ENCODE data around the gene PPM1F. TPM values are rescaled to one million over a fixed set of nuclear protein-coding genes. Genes with fewer than 3 reads are reported as not detected.

PPM1F gene
- total RNA-seq, 1 experiment from 2014 or later: 19.0 TPM

- H3K4me1 Mint-ChIP-seq (ENCODE audit: low read depth, unreplicated experiment): peaks cover 31% of the 10 kb centered on the region
- peak overlapping the region; percentile 36 for H3K27ac Mint-ChIP-seq (ENCODE audit: unreplicated experiment)
- CTCF ChIA-PET: no interaction called here
- H3K4me3 Mint-ChIP-seq (ENCODE audit: low read depth, unreplicated experiment): no peak overlapping the region
- H3K9me3 Mint-ChIP-seq (ENCODE audit: low read depth, unreplicated experiment): no peaks in the 10 kb centered on the region
- H3K27me3 Mint-ChIP-seq (ENCODE audit: unreplicated experiment): no peaks in the 10 kb centered on the region
- intact Hi-C loops (cut with micrococcal nuclease; ENCODE audit: unreplicated experiment): loop anchor here (2.0 kb wide), 1 partner anchor 227 kb away; no protein-coding TSS in a partner anchor
- TF ChIP-seq CTCF (IDR thresholded peaks at IDR 0.05; ENCODE audit: unreplicated experiment): no peak
- no TSS peak for BruUV-seq (replicated peaks)
- peaks cover 34% of the 10 kb centered on the region for H3K36me3 Mint-ChIP-seq (ENCODE audit: insufficient read depth, unreplicated experiment)
- no peak for DNase-seq
These were observed 13.2 kb downstream of the PPM1F start for GRCh38 chr22:21939461-21939913.

- Mint-ChIP-seq H3K27me3 (ENCODE audit: unreplicated experiment) (no peaks in the 10 kb centered on the region), H3K9me3 (ENCODE audit: low read depth, unreplicated experiment) (no peaks in the 10 kb centered on the region), H3K4me1 (ENCODE audit: low read depth, unreplicated experiment) (peaks cover 31% of the 10 kb centered on the region), H3K4me3 (ENCODE audit: low read depth, unreplicated experiment) (peak overlapping the region; percentile 79), H3K27ac (ENCODE audit: unreplicated experiment) (peak overlapping the region; percentile 36), H3K36me3 (ENCODE audit: insufficient read depth, unreplicated experiment) (peaks cover 32% of the 10 kb centered on the region)
- CTCF ChIA-PET: interaction anchor here (1.3 to 2.6 kb wide), 3 partner anchors 14 to 226 kb away, joined by 4 to 19 read pairs (median 4); partner anchors contain the start of gene PPM1F
- no TSS peak for BruUV-seq (replicated peaks)
- TF ChIP-seq CTCF (IDR thresholded peaks at IDR 0.05; ENCODE audit: unreplicated experiment): no peak
- intact Hi-C loops (cut with micrococcal nuclease; ENCODE audit: unreplicated experiment): loop anchor here (2.0 kb wide), 1 partner anchor 226 kb away; no protein-coding TSS in a partner anchor
- no peak for DNase-seq
These were observed 13.7 kb downstream of the PPM1F start for GRCh38 chr22:21938906-21939305.

GRCh38 chr22:21938071-21938822, 14.4 kb downstream of the PPM1F start:
- peak; percentile 87 for TF ChIP-seq CTCF (IDR thresholded peaks at IDR 0.05; ENCODE audit: unreplicated experiment)
- peaks cover 31% of the 10 kb centered on the region for H3K4me1 Mint-ChIP-seq (ENCODE audit: low read depth, unreplicated experiment)
- DNase-seq: peak; percentile 94
- peak overlapping the region; percentile 55 for H3K27ac Mint-ChIP-seq (ENCODE audit: unreplicated experiment)
- peaks cover 26% of the 10 kb centered on the region for H3K36me3 Mint-ChIP-seq (ENCODE audit: insufficient read depth, unreplicated experiment)
- H3K9me3 Mint-ChIP-seq (ENCODE audit: low read depth, unreplicated experiment): no peaks in the 10 kb centered on the region
- H3K27me3 Mint-ChIP-seq (ENCODE audit: unreplicated experiment): no peaks in the 10 kb centered on the region
- intact Hi-C loops (cut with micrococcal nuclease; ENCODE audit: unreplicated experiment): loop anchor here (2.0 kb wide), 1 partner anchor 225 kb away; no protein-coding TSS in a partner anchor
- BruUV-seq (replicated peaks): no TSS peak
- H3K4me3 Mint-ChIP-seq (ENCODE audit: low read depth, unreplicated experiment): peak overlapping the region; percentile 79
- CTCF ChIA-PET: interaction anchor here (0.8 to 2.6 kb wide), 4 partner anchors 15 to 225 kb away, joined by 3 to 19 read pairs (median 4); partner anchors contain the start of gene PPM1F

- no peak for DNase-seq
- TF ChIP-seq CTCF (IDR thresholded peaks at IDR 0.05; ENCODE audit: unreplicated experiment): no peak
These were observed 14.9 kb downstream of the PPM1F start for GRCh38 chr22:21937821-21938070.

More at GRCh38 chr22:21937821-21938070, 14.9 kb downstream of the PPM1F start:
- CTCF ChIA-PET: interaction anchor here (0.8 to 2.6 kb wide), 4 partner anchors 15 to 224 kb away, joined by 3 to 19 read pairs (median 4); partner anchors contain the start of gene PPM1F
- Mint-ChIP-seq H3K4me3 (ENCODE audit: low read depth, unreplicated experiment) (peak overlapping the region; percentile 79), H3K4me1 (ENCODE audit: low read depth, unreplicated experiment) (peaks cover 27% of the 10 kb centered on the region), H3K9me3 (ENCODE audit: low read depth, unreplicated experiment) (no peaks in the 10 kb centered on the region), H3K27me3 (ENCODE audit: unreplicated experiment) (no peaks in the 10 kb centered on the region), H3K27ac (ENCODE audit: unreplicated experiment) (peak overlapping the region; percentile 55), H3K36me3 (ENCODE audit: insufficient read depth, unreplicated experiment) (peaks cover 26% of the 10 kb centered on the region)
- intact Hi-C loops (cut with micrococcal nuclease; ENCODE audit: unreplicated experiment): loop anchor here (2.0 kb wide), 1 partner anchor 225 kb away; no protein-coding TSS in a partner anchor
- BruUV-seq (replicated peaks): no TSS peak

Data from Calu3 (cell line).